HEK293 (cell line): ENCODE data around the gene GXYLT1.

Experiments
- TCF7L2 ChIP-seq: IDR thresholded peaks from 2 replicates; pipeline ENCODE4 v1.6.1; 2011; ENCODE audit warnings: low read depth, mild to moderate bottlenecking, inconsistent platforms, low read length, moderate library complexity, borderline replicate concordance
- ZBTB8A ChIP-seq: fragments of 450-650 bp; formaldehyde crosslinking; IDR thresholded peaks from 2 replicates; pipeline ENCODE4 v1.5.1; 2016; ENCODE audit warnings: missing biosample characterization, missing genetic modification characterization
- ZNF140 ChIP-seq: fragments of 450-650 bp; formaldehyde crosslinking; IDR thresholded peaks from 2 replicates; pipeline ENCODE4 v1.5.1; 2016; ENCODE audit warnings: missing biosample characterization, missing genetic modification characterization
- ZNF174 ChIP-seq: fragments of 450-650 bp; formaldehyde crosslinking; IDR thresholded peaks from 2 replicates; pipeline ENCODE4 v1.5.0; 2017; ENCODE audit warnings: missing biosample characterization, mild to moderate bottlenecking, missing genetic modification characterization
- ZNF175 ChIP-seq: fragments of 450-650 bp; formaldehyde crosslinking; IDR thresholded peaks from 2 replicates; pipeline ENCODE4 v1.5.1; 2016; ENCODE audit warnings: missing biosample characterization, missing genetic modification characterization
- ZNF530 ChIP-seq: fragments of 450-650 bp; formaldehyde crosslinking; IDR thresholded peaks from 2 replicates; pipeline ENCODE4 v1.5.1; 2016; ENCODE audit warnings: low read depth, missing biosample characterization, missing genetic modification characterization
- ZNF560 ChIP-seq: fragments of 450-650 bp; formaldehyde crosslinking; IDR thresholded peaks from 2 replicates; pipeline ENCODE4 v1.5.1; 2017; ENCODE audit warnings: missing biosample characterization, missing genetic modification characterization, borderline replicate concordance
- ZNF621 ChIP-seq: fragments of 450-650 bp; formaldehyde crosslinking; IDR thresholded peaks from 2 replicates; pipeline ENCODE4 v1.5.1; 2017; ENCODE audit warnings: missing biosample characterization, missing genetic modification characterization
- TF ChIP-seq, protein P1 (sequence below): sonication (generic); formaldehyde crosslinking; IDR thresholded peaks from 2 replicates; pipeline ENCODE4 v1.8.1; 2022; ENCODE audit warnings: mild to moderate bottlenecking, moderate library complexity, missing genetic modification reagents
- TF ChIP-seq, protein P2 (sequence below): fragments of 450-650 bp; formaldehyde crosslinking; IDR thresholded peaks from 2 replicates; pipeline ENCODE4 v1.5.1; 2016; ENCODE audit warnings: missing biosample characterization, missing genetic modification characterization
- TF ChIP-seq, protein P3 (sequence below): fragments of 450-650 bp; formaldehyde crosslinking; IDR thresholded peaks from 2 replicates; pipeline ENCODE4; 2016; ENCODE audit warnings: missing biosample characterization, missing genetic modification characterization
- TF ChIP-seq, protein P4 (sequence below): fragments of 450-650 bp; formaldehyde crosslinking; conservative IDR thresholded peaks from 2 replicates; pipeline ENCODE4 v1.5.1; 2016; ENCODE audit warnings: low read depth, missing biosample characterization, missing genetic modification characterization

DNA sequence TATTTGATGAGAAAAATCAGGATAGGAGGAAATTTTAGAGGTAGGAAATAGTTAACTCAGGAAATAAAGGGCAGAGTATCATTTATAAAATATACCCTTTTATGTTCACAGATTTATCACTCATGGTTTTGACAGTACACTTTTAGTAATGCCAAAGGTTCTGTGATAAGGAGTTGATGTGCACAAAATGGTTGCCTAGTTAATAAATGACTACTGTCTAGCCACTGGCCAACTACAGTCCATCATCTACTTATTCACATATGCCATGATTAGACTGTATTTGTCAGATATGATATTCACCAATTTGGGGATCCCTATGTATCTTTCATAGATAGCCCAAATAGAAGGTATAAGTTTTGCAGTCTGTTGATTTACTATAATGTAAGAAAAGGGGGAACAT is 19.2 kb upstream of the GXYLT1 start:
- TF ChIP-seq, protein P1, sequence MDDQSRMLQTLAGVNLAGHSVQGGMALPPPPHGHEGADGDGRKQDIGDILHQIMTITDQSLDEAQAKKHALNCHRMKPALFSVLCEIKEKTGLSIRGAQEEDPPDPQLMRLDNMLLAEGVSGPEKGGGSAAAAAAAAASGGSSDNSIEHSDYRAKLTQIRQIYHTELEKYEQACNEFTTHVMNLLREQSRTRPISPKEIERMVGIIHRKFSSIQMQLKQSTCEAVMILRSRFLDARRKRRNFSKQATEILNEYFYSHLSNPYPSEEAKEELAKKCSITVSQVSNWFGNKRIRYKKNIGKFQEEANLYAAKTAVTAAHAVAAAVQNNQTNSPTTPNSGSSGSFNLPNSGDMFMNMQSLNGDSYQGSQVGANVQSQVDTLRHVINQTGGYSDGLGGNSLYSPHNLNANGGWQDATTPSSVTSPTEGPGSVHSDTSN (CRISPR knock-in tag), result no peak
- TF ChIP-seq, protein P2, sequence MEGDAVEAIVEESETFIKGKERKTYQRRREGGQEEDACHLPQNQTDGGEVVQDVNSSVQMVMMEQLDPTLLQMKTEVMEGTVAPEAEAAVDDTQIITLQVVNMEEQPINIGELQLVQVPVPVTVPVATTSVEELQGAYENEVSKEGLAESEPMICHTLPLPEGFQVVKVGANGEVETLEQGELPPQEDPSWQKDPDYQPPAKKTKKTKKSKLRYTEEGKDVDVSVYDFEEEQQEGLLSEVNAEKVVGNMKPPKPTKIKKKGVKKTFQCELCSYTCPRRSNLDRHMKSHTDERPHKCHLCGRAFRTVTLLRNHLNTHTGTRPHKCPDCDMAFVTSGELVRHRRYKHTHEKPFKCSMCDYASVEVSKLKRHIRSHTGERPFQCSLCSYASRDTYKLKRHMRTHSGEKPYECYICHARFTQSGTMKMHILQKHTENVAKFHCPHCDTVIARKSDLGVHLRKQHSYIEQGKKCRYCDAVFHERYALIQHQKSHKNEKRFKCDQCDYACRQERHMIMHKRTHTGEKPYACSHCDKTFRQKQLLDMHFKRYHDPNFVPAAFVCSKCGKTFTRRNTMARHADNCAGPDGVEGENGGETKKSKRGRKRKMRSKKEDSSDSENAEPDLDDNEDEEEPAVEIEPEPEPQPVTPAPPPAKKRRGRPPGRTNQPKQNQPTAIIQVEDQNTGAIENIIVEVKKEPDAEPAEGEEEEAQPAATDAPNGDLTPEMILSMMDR (tag by site-specific recombination), result no peak
- TF ChIP-seq ZNF175 (tag by site-specific recombination) (no peak), TCF7L2 (no peak), ZNF530 (tag by site-specific recombination) (no peak), ZNF621 (tag by site-specific recombination) (no peak), ZBTB8A (tag by site-specific recombination) (no peak), ZNF174 (no peak), ZNF140 (tag by site-specific recombination) (no peak), ZNF560 (tag by site-specific recombination) (no peak)
- TF ChIP-seq, protein P3, sequence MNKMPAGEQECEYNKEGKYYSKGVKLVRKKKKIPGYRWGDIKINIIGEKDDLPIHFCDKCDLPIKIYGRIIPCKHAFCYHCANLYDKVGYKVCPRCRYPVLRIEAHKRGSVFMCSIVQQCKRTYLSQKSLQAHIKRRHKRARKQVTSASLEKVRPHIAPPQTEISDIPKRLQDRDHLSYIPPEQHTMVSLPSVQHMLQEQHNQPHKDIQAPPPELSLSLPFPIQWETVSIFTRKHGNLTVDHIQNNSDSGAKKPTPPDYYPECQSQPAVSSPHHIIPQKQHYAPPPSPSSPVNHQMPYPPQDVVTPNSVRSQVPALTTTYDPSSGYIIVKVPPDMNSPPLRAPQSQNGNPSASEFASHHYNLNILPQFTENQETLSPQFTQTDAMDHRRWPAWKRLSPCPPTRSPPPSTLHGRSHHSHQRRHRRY, result no peak
- TF ChIP-seq, protein P4, sequence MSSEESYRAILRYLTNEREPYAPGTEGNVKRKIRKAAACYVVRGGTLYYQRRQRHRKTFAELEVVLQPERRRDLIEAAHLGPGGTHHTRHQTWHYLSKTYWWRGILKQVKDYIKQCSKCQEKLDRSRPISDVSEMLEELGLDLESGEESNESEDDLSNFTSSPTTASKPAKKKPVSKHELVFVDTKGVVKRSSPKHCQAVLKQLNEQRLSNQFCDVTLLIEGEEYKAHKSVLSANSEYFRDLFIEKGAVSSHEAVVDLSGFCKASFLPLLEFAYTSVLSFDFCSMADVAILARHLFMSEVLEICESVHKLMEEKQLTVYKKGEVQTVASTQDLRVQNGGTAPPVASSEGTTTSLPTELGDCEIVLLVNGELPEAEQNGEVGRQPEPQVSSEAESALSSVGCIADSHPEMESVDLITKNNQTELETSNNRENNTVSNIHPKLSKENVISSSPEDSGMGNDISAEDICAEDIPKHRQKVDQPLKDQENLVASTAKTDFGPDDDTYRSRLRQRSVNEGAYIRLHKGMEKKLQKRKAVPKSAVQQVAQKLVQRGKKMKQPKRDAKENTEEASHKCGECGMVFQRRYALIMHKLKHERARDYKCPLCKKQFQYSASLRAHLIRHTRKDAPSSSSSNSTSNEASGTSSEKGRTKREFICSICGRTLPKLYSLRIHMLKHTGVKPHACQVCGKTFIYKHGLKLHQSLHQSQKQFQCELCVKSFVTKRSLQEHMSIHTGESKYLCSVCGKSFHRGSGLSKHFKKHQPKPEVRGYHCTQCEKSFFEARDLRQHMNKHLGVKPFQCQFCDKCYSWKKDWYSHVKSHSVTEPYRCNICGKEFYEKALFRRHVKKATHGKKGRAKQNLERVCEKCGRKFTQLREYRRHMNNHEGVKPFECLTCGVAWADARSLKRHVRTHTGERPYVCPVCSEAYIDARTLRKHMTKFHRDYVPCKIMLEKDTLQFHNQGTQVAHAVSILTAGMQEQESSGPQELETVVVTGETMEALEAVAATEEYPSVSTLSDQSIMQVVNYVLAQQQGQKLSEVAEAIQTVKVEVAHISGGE (tag by site-specific recombination), result no peak
